K562 (cell line): ENCODE measurements around the gene STUM. TPM values are rescaled to one million over a fixed set of nuclear protein-coding genes. Genes with fewer than 3 reads are reported as not detected.
A peak's percentile ranks its signal among the peaks of the same experiment; 100 is the strongest.

ENCODE experiments used
- ATAC-seq: fragments of 200-7000 bp; cut with Tn5 transposase; 3 replicates; pipeline ENCODE4 v1.9.1; 2020; ENCODE audit warnings: moderate library complexity
- BruUV-seq: library from RNA; stranded (reverse); fragments of 400-500 nt; replicated peaks from 2 replicates; lab custom pipeline; 2021; lab: Mats Ljungman, UMichigan
- CTCF ChIA-PET: fragments of 300-600 bp; formaldehyde crosslinking; extraction: SDS; loops from one replicate; lab custom pipeline; 2021; ENCODE audit warnings: low intra/inter-chr PET ratio; lab: Yijun Ruan, JAX
- POLR2A ChIA-PET: fragments of 300-600, 350-650 bp; sonication (Branson Sonifier 250); formaldehyde crosslinking; extraction: SDS; loops from one replicate; lab custom pipeline; 2021; ENCODE audit warnings: antibody characterized with exemption, inconsistent platforms; lab: Yijun Ruan, JAX
- DNase-seq, 4 experiments: peaks; one replicate each; pipeline versions ENCODE4 v3.0.0 to v3.0.0-alpha.2; 2011 to 2018; ENCODE audit warnings: low spot score in 3 of 4, mixed read lengths in 3 of 4; ENCODE audit errors: extremely low read depth in 1 of 4
- FAIRE-seq: peaks from 2 replicates; lab custom pipeline; 2011; peaks lifted over from hg19 to GRCh38; lab: Jason Lieb, UNC
- H2AFZ ChIP-seq: 2 replicates; pipeline ENCODE4 v1.6.0; 2011; ENCODE audit warnings: low read depth, low read length, control low read depth, inconsistent platforms
- H3K27ac ChIP-seq: fragments of 200-600 bp; 3 replicates; pipeline ENCODE4 v1.8.0; 2011; ENCODE audit warnings: low read depth, mild to moderate bottlenecking, control low read depth, inconsistent platforms, low read length, moderate library complexity, mixed read lengths; ENCODE audit errors: extremely low read depth
- H3K27me3 ChIP-seq, 2 experiments: fragments of 300-600 bp in 1 of 2; 2 replicates in 1 of 2; 3 replicates in 1 of 2; pipeline versions ENCODE4 v1.6.0 to v1.8.0; 2011; ENCODE audit warnings: inconsistent platforms in 2 of 2, low read length in 2 of 2, mild to moderate bottlenecking in 1 of 2, mixed read lengths in 1 of 2, moderate library complexity in 1 of 2; ENCODE audit not compliant: control insufficient read depth in 2 of 2, insufficient read depth in 2 of 2
- H3K36me3 ChIP-seq: fragments of 300-600 bp; 3 replicates; pipeline ENCODE4 v1.8.0; 2011; ENCODE audit warnings: mild to moderate bottlenecking, low read length, inconsistent platforms; ENCODE audit not compliant: control insufficient read depth, insufficient read depth
- H3K4me1 ChIP-seq, 2 experiments: fragments of 200-600 bp in 1 of 2; replicated peaks in 1 of 2; 2 replicates in 1 of 2; 3 replicates in 1 of 2; pipeline versions ENCODE4 v1.5.1 to v1.8.0; 2011; ENCODE audit warnings: inconsistent platforms in 2 of 2, low read length in 2 of 2, mild to moderate bottlenecking in 1 of 2, mixed read lengths in 1 of 2, moderate library complexity in 1 of 2; ENCODE audit not compliant: control insufficient read depth in 2 of 2, insufficient read depth in 2 of 2
- H3K4me2 ChIP-seq: 2 replicates; pipeline ENCODE4 v1.6.1; 2011; ENCODE audit warnings: low read length, control low read depth, inconsistent platforms, mixed read lengths; ENCODE audit not compliant: insufficient read depth
- H3K4me3 ChIP-seq: fragments of 200-600 bp; sonication (generic), shearing (Covaris generic); 2 replicates; pipeline ENCODE4 v1.5.1; 2016; ENCODE audit warnings: control low read depth, inconsistent platforms
- H3K79me2 ChIP-seq: fragments of 200-600 bp; 3 replicates; pipeline ENCODE4 v1.8.0; 2011; ENCODE audit warnings: low read length, inconsistent platforms; ENCODE audit not compliant: control insufficient read depth, insufficient read depth
- H3K9ac ChIP-seq, 2 experiments: 2 replicates each; pipeline versions ENCODE4 v1.6.0 to v1.6.1; 2011; ENCODE audit warnings: low read depth in 2 of 2, low read length in 2 of 2, control low read depth in 1 of 2, inconsistent platforms in 1 of 2, mild to moderate bottlenecking in 1 of 2, mixed read lengths in 1 of 2; ENCODE audit not compliant: insufficient read depth in 1 of 2
- H3K9me1 ChIP-seq: one replicate; pipeline ENCODE4 v1.6.0; 2011; ENCODE audit warnings: inconsistent platforms, mild to moderate bottlenecking, low read length, moderate library complexity; ENCODE audit not compliant: control insufficient read depth, insufficient read depth
- H3K9me3 ChIP-seq: replicated peaks from 2 replicates; pipeline ENCODE4 v1.5.1; 2011; ENCODE audit warnings: low read depth, low read length, inconsistent platforms; ENCODE audit not compliant: control insufficient read depth, insufficient read depth
- H4K20me1 ChIP-seq: replicated peaks from 2 replicates; pipeline ENCODE4 v1.6.1; 2011; ENCODE audit warnings: low read length, inconsistent platforms, mixed read lengths; ENCODE audit not compliant: control insufficient read depth, insufficient read depth
- ADNP ChIP-seq: fragments of 200-800 bp; sonication (Bioruptor generic); IDR thresholded peaks from 2 replicates; pipeline ENCODE4 v1.6.1; 2016; ENCODE audit warnings: missing genetic modification characterization, missing compliant biosample characterization
- ARNT ChIP-seq, 2 experiments: fragments of 450-650 bp; IDR thresholded peaks; 2 replicates each; pipeline ENCODE4 v1.6.1; 2016; ENCODE audit warnings: mild to moderate bottlenecking in 1 of 2
- CCNT2 ChIP-seq: IDR thresholded peaks from 2 replicates; pipeline ENCODE4 v1.6.1; 2011; ENCODE audit warnings: borderline replicate concordance, low read depth, mild to moderate bottlenecking, moderate library complexity, mixed read lengths, low read length; ENCODE audit not compliant: insufficient read length; ENCODE audit errors: extremely low read depth
- CHAMP1 ChIP-seq: fragments of 450-650 bp; IDR thresholded peaks from 2 replicates; pipeline ENCODE4 v1.6.1; 2016; ENCODE audit warnings: mild to moderate bottlenecking
- CREM ChIP-seq: IDR thresholded peaks from 2 replicates; pipeline ENCODE4 v1.6.1; 2014; ENCODE audit warnings: antibody characterized with exemption, low read depth
- DPF2 ChIP-seq: fragments of 450-650 bp; IDR thresholded peaks from 2 replicates; pipeline ENCODE4 v1.6.1; 2016
- ESRRB ChIP-seq: fragments of 250-450 bp; sonication (Bioruptor Pico); IDR thresholded peaks from 2 replicates; pipeline ENCODE4 v1.5.0; 2020; ENCODE audit warnings: mild to moderate bottlenecking, moderate library complexity, borderline replicate concordance
- HMGN3 ChIP-seq: IDR thresholded peaks from 2 replicates; pipeline ENCODE4 v1.6.1; 2011; ENCODE audit warnings: borderline replicate concordance, low read depth, mild to moderate bottlenecking, mixed read lengths, low read length; ENCODE audit not compliant: insufficient read length; ENCODE audit errors: extremely low read depth
- HNRNPL ChIP-seq: fragments of 200-400 bp; formaldehyde crosslinking; IDR thresholded peaks from 2 replicates; pipeline ENCODE4 v1.6.1; 2017; ENCODE audit warnings: low read depth, mild to moderate bottlenecking, low read length
- PHF21A ChIP-seq: fragments of 450-650 bp; IDR thresholded peaks from 2 replicates; pipeline ENCODE4 v1.6.1; 2017; ENCODE audit warnings: low read depth, borderline replicate concordance
- PKNOX1 ChIP-seq: fragments of 450-650 bp; IDR thresholded peaks from 2 replicates; pipeline ENCODE4 v1.6.1; 2016
- RBM25 ChIP-seq: fragments of 200-400 bp; formaldehyde crosslinking; IDR thresholded peaks from 2 replicates; pipeline ENCODE4 v1.6.1; 2018; ENCODE audit warnings: low read length, low read depth, moderate library complexity; ENCODE audit not compliant: severe bottlenecking
- SAFB ChIP-seq: fragments of 200-400 bp; formaldehyde crosslinking; IDR thresholded peaks from 2 replicates; pipeline ENCODE4 v1.6.1; 2017; ENCODE audit warnings: low read depth, low read length, borderline replicate concordance
- ZBTB17 ChIP-seq: fragments of 450-650 bp; formaldehyde crosslinking; IDR thresholded peaks from 2 replicates; pipeline ENCODE4 v1.4.0; 2020; ENCODE audit warnings: mild to moderate bottlenecking
- ZNF12 ChIP-seq: sonication (generic); formaldehyde crosslinking; IDR thresholded peaks from 2 replicates; pipeline ENCODE4 v1.4.0; 2020; ENCODE audit warnings: mild to moderate bottlenecking, missing genetic modification reagents
- ZNF444 ChIP-seq: fragments of 250-450 bp; sonication (Bioruptor Pico); IDR thresholded peaks from 2 replicates; pipeline ENCODE4 v1.4.0; 2020; ENCODE audit warnings: mild to moderate bottlenecking, moderate library complexity
- WGBS: fragments of 100-300 bp; shearing (Covaris generic); methylation state at CpG from one replicate; pipeline ENCODE4 v1.1.6; 2016; ENCODE audit warnings: low coverage, mixed read lengths; ENCODE audit not compliant: insufficient coverage; ENCODE audit errors: missing lambda C conversion rate; 5-methylcytosine and 5-hydroxymethylcytosine counted together
- in situ Hi-C: fragments of 300-500 bp; cut with MboI; formaldehyde crosslinking; loops from 4 replicates; pipeline ENCODE4 v1.15.0; 2018; ENCODE audit warnings: inconsistent platforms, mixed read lengths
- intact Hi-C: fragments of 100-400 bp; cut with micrococcal nuclease; formaldehyde crosslinking; loops from 2 replicates; pipeline ENCODE4 v1.14.2; 2022
- polyA plus RNA-seq, 8 experiments: library from polyadenylated mRNA; depleted of rRNA in 4 of 8; stranded (reverse) in 5 of 8; unstranded in 3 of 8; fragments of >200 nt; fragmentation: Nextera tagmentation in 2 of 8; fragmentation: Illumina TruSeq in 1 of 8; extraction: Ambion mirVana in 2 of 8; extraction: Trizol in 1 of 8; gene quantifications; 2 replicates each; pipeline versions ENCODE4 v1.2.1 to v1.2.3, GENCODE V29; 2011 to 2014; ENCODE audit warnings: inconsistent platforms in 1 of 8, missing spikeins in 1 of 8
- total RNA-seq, 7 experiments: library from RNA; depleted of rRNA in 6 of 7; stranded (reverse); fragments of >200 nt in 6 of 7; fragmentation: Illumina TruSeq in 2 of 7; extraction: Trizol in 2 of 7; gene quantifications; 2 replicates each; pipeline versions ENCODE4 v1.2.1 to v1.2.3, GENCODE V29; 2011 to 2021; ENCODE audit warnings: low replicate concordance in 1 of 7
- TF ChIP-seq, protein P1 (sequence below), 2 experiments: IDR thresholded peaks; 2 replicates each; pipeline ENCODE4 v1.6.1; 2012; ENCODE audit warnings: improper control_type of control experiment in 2 of 2, low read depth in 2 of 2, low read length in 2 of 2, borderline replicate concordance in 1 of 2

The STUM gene
- total and polyA plus RNA-seq, 9 of the 15 experiments (the other 6 are each of a cell fraction or from before 2014, with no cell fraction given) = not detected

GRCh38 chr1:226531360-226532093 is 17.0 kb upstream of the STUM start:
- Histone ChIP-seq H3K9ac (no peak overlapping the region), H3K4me3 (no peak overlapping the region), H3K9me3 (no peaks in the 10 kb centered on the region), H3K79me2 (no peaks in the 10 kb centered on the region), H3K27ac (no peak overlapping the region), H3K27me3 (peaks cover 26 to 59% of the 10 kb centered on the region in 2 experiments), H4K20me1 (no peaks in the 10 kb centered on the region), H3K9me1 (no peaks in the 10 kb centered on the region), H3K4me1 (peaks cover 0 to 5% of the 10 kb centered on the region in 2 experiments; a peak in 2 of 5 replicates), H3K36me3 (no peaks in the 10 kb centered on the region), H3K4me2 (no peak overlapping the region), H2AFZ (no peak overlapping the region)
- no TSS peak for BruUV-seq
- 2% methylated on average over 4 of the region's 4 CpGs for WGBS
- ChIA-PET CTCF (no interaction called here), POLR2A (interaction anchor here (1.5 kb wide), 1 partner anchor 16 kb away, joined by 3 read pairs; no protein-coding TSS in a partner anchor)
- DNase-seq (no peak), FAIRE-seq (no peak), ATAC-seq (no peak)
- intact Hi-C loops (no loop called here), in situ Hi-C loops (no loop called here)
- TF ChIP-seq ADNP (tag) = peak; percentile 31; the same call in 1 of the 2 replicates
- TF ChIP-seq CREM = no peak
- TF ChIP-seq ZBTB17 (CRISPR knock-in tag) = no peak
- no peak for TF ChIP-seq CHAMP1
- TF ChIP-seq ESRRB = no peak
- no peak for TF ChIP-seq CCNT2
- no peak for TF ChIP-seq DPF2
- no peak for TF ChIP-seq SAFB
- TF ChIP-seq HMGN3 = no peak
- TF ChIP-seq HNRNPL = no peak
- no peak for TF ChIP-seq PHF21A
- TF ChIP-seq RBM25 = peak; percentile 76
- TF ChIP-seq ZNF444 (CRISPR knock-in tag) = no peak
- TF ChIP-seq ZNF12 (CRISPR knock-in tag) = no peak
- no peak for TF ChIP-seq PKNOX1
- no peak for TF ChIP-seq ARNT (IDR thresholded peaks at IDR 0.05)
- TF ChIP-seq, protein P1, sequence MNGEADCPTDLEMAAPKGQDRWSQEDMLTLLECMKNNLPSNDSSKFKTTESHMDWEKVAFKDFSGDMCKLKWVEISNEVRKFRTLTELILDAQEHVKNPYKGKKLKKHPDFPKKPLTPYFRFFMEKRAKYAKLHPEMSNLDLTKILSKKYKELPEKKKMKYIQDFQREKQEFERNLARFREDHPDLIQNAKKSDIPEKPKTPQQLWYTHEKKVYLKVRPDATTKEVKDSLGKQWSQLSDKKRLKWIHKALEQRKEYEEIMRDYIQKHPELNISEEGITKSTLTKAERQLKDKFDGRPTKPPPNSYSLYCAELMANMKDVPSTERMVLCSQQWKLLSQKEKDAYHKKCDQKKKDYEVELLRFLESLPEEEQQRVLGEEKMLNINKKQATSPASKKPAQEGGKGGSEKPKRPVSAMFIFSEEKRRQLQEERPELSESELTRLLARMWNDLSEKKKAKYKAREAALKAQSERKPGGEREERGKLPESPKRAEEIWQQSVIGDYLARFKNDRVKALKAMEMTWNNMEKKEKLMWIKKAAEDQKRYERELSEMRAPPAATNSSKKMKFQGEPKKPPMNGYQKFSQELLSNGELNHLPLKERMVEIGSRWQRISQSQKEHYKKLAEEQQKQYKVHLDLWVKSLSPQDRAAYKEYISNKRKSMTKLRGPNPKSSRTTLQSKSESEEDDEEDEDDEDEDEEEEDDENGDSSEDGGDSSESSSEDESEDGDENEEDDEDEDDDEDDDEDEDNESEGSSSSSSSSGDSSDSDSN (IDR thresholded peaks at IDR 0.05; ENCODE audit: borderline replicate concordance in 1 of 2, low read depth in 2 of 2, low read length in 2 of 2) = no peak
